Heart right ventricle (tissue), 16 donors: ENCODE data around the gene GIMAP5. TPM values are rescaled to one million over a fixed set of nuclear protein-coding genes. Genes with fewer than 3 reads are reported as not detected.

Source experiments
- ATAC-seq, 8 donors: fragments of 200-7000 bp; cut with Tn5 transposase; one replicate each; pipeline ENCODE4 v1.9.1; 2020; ENCODE audit warnings: mild to moderate bottlenecking in 8 of 8, moderate library complexity in 8 of 8, moderate number of reproducible peaks in 1 of 8
- DNase-seq, 2 donors: peaks; one replicate each; pipeline ENCODE4 v3.0.0-alpha.2; 2020
- H3K27ac ChIP-seq, 10 donors: fragments of 200-600 bp; sonication (generic) in 2 of 10; one replicate each; pipeline versions ENCODE4 v1.5.0 to v1.8.0; 2020 to 2022; ENCODE audit warnings: mild to moderate bottlenecking in 3 of 10
- H3K27me3 ChIP-seq, 7 donors: fragments of 200-600 bp; one replicate each; pipeline ENCODE4 v1.8.0; 2021 to 2022; ENCODE audit warnings: mild to moderate bottlenecking in 2 of 7
- H3K36me3 ChIP-seq, 9 donors: fragments of 200-600 bp; sonication (generic) in 1 of 9; one replicate each; pipeline versions ENCODE4 v1.5.0 to v1.8.0; 2020 to 2022; ENCODE audit warnings: mild to moderate bottlenecking in 2 of 9
- H3K4me1 ChIP-seq, 9 donors: fragments of 200-600 bp; sonication (generic) in 1 of 9; one replicate each; pipeline versions ENCODE4 v1.5.0 to v1.8.0; 2020 to 2022; ENCODE audit warnings: mild to moderate bottlenecking in 4 of 9
- H3K4me3 ChIP-seq, 10 donors: fragments of 200-600 bp; sonication (generic) in 2 of 10; one replicate each; pipeline versions ENCODE4 v1.5.0 to v1.8.0; 2020 to 2022; ENCODE audit warnings: mild to moderate bottlenecking in 7 of 10, moderate library complexity in 2 of 10
- H3K9me3 ChIP-seq, 11 donors: fragments of 200-600 bp in 10 of 11; sonication (generic) in 2 of 11; one replicate each; pipeline versions ENCODE4 v1.5.0 to v1.8.0; 2013 to 2022; ENCODE audit warnings: mild to moderate bottlenecking in 2 of 11, control low read depth in 1 of 11, moderate library complexity in 1 of 11
- CTCF ChIP-seq, 9 donors: fragments of 200-600 bp; sonication (generic) in 2 of 9; IDR thresholded peaks; one replicate each; pipeline versions ENCODE4 v1.5.0 to v1.8.0; 2021 to 2022; ENCODE audit warnings: antibody characterized with exemption in 9 of 9, mild to moderate bottlenecking in 5 of 9, moderate library complexity in 1 of 9
- WGBS, 2 donors: extraction: QIAGEN DNeasy Blood & Tissue Kit; methylation state at CpG; one replicate each; pipeline ENCODE4 v1.1.7; 2013; ENCODE audit warnings: inconsistent platforms in 1 of 2; 5-methylcytosine and 5-hydroxymethylcytosine counted together
- intact Hi-C, 10 donors: fragments of 100-400 bp; cut with DNase I; formaldehyde crosslinking; loops; one replicate each; pipeline versions ENCODE4 v1.11.1 to v1.14.2; 2022
- polyA plus RNA-seq, 2 donors: library from polyadenylated mRNA; stranded (reverse); fragments of 200-250 nt; gene quantifications; one replicate each; pipeline ENCODE4 v1.2.3, GENCODE V29; 2013
- total RNA-seq, 10 donors: library from RNA; stranded (reverse); fragmentation: NEBNext Ultra II Directional in 3 of 10; extraction: Animal tissue kit (Norgen Biotek cat#: 25700) in 3 of 10; gene quantifications; one replicate each; pipeline versions ENCODE4 v1.2.1 to v1.2.4, GENCODE V29; 2021 to 2023
- donor health status: Arrhythmogenic right ventricular cardiomyopathy.
- donor health status: ischemic (EF 13 %, LVEDD 7.1; RV severe dilation, severe dysfunction).
- donor health status: healthy with polysubstance abuse.
- donor health status: DM: no; HTN: yes; CAD: no.
- donor health status: DM: no; HTN: no; CAD: no.
- donor health status: ischemic (EF 25% LVEDD 6.9; RV normal size, moderate dysfunction).
- donor health status: ischemic (EF 25% LVEDD 5.7; RV mildly dilated, moderate dysfunction).
- donor health status: healthy.
- donor health status: DM: yes; HTN: yes; CAD: no.
- donor health status: Ischemic cardiomyopathy.
- donor health status: ischemic (EF 35%, LVEDD 5.7; RV mildly dilated, moderate dysfunction).
- donor health status: nonischemic (EF 11% LVEDD 7.7; RV severe dilation, severe dysfunction).
- donor health status: DM: yes; HTN: yes; CAD: no.
- donor health status: PGD.
- donor health status: ischemic (EF 29% LVEDD 5.4; RV normal size, mild dysfunction).
- donor health status: nonischemic (EF 23%, LVEDD 6.1; RV moderate dilation, normal function).

The GIMAP5 gene
- total and polyA plus RNA-seq, 12 donors, result 6.5 to 35.0 (median 14.1) TPM

DNA sequence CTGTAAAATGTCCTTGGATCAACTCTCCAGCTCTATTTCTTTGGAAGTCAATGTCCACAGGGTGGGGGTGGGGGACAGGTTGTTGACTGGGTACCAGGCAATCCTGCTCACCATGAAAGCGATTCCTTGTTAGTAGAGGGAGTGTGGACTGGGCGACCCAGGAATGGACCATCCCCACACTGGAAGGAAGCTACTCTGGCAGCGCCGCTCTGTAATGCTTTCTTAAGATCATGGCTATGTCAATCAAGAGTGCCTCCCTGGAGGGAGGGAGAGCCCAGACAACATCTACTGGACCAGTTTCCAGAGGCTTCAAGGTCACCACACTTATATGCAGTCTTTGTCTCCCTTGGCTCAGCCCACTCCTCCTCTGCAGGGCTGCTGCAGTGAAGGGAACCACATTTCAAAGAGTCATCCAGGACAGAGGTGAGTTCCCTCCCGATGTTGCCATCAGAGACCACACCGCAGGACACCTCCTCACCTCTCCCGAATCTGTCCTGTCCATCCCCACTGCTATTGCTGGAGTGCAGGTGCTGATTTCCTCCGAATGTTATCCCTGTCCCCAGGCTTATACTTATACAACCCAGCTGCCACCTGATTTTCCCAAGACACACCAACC lies 6.9 kb downstream of the GIMAP5 start:
- Histone ChIP-seq H3K4me1 (peaks cover 8 to 66% (median 55%) of the 10 kb centered on the region in 9 donors), H3K9me3 (no peaks in the 10 kb centered on the region), H3K36me3 (peaks cover 0 to 51% (median 11%) of the 10 kb centered on the region in 9 donors), H3K4me3 (no peak overlapping the region), H3K27ac (peak overlapping the region in 6 of 10 donors; percentile 19 to 90 (median 77)), H3K27me3 (no peaks in the 10 kb centered on the region)
- WGBS, 2 donors, result 73 to 82% methylated on average over 8 of the region's 8 CpGs
- peak in 4 of 8 donors; percentile 8 to 20 (median 12) for ATAC-seq
- intact Hi-C loops, result loop anchor here in 3 of 10 donors (5.0 to 10.0 kb wide), 3 partner anchors 57 to 292 kb away; partner anchors contain the start of genes GIMAP2 (in 1 of the 3) and GIMAP8 (in 1 of the 3)
- no peak for DNase-seq
- TF ChIP-seq CTCF (IDR thresholded peaks at IDR 0.05), result no peak

DNA sequence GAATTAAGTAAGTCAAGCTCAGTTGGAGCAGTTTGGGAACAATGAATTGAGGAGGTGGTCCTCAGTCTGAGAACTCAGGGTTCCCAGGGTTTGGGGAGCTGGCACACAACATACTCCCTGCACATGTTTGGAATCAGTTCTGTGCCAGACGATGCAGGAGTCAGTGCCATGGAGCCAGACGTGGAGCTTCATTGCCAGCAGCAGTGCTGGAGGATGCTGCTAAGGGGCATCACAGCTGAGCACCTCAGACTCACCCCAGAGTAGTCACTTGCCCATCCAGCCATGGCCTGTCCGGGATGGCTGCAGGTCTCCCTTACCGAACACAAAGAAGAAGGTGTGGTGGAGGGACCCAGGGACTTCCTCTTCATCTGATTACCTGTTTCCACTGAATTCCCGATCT lies 7.9 kb downstream of the GIMAP5 start:
- intact Hi-C loops, result loop anchor here in 2 of 10 donors (5.0 to 10.0 kb wide), 2 partner anchors 120 to 293 kb away; partner anchors contain the start of gene GIMAP8 (in 1 of the 2)
- ATAC-seq (no peak), DNase-seq (no peak)
- no peaks in the 10 kb centered on the region for H3K9me3 ChIP-seq
- TF ChIP-seq CTCF (IDR thresholded peaks at IDR 0.05), result no peak
- 53 to 70% methylated on average over 5 of the region's 5 CpGs for WGBS, 2 donors
- no peaks in the 10 kb centered on the region for H3K27me3 ChIP-seq
- H3K27ac ChIP-seq, result peak overlapping the region in 3 of 10 donors; percentile 22 to 37 (median 25)
- H3K4me1 ChIP-seq, result peaks cover 8 to 63% (median 55%) of the 10 kb centered on the region in 9 donors
- peaks cover 0 to 48% (median 11%) of the 10 kb centered on the region in 9 donors for H3K36me3 ChIP-seq
- H3K4me3 ChIP-seq, result no peak overlapping the region

GRCh38 chr7:150745876-150746275 lies 8.7 kb downstream of the GIMAP5 start:
- Histone ChIP-seq H3K4me3 (no peak overlapping the region), H3K4me1 (peaks cover 8 to 62% (median 50%) of the 10 kb centered on the region in 9 donors), H3K27me3 (no peaks in the 10 kb centered on the region), H3K27ac (peak overlapping the region in 3 of 10 donors; percentile 2 to 37 (median 12)), H3K36me3 (peaks cover 0 to 41% (median 11%) of the 10 kb centered on the region in 9 donors), H3K9me3 (no peaks in the 10 kb centered on the region)
- DNase-seq (no peak), ATAC-seq (no peak)
- intact Hi-C loops, result loop anchor here in 2 of 10 donors (5.0 to 10.0 kb wide), 2 partner anchors 121 to 294 kb away; partner anchors contain the start of gene GIMAP8 (in 1 of the 2)
- 48 to 54% methylated on average over 3 of the region's 3 CpGs for WGBS, 2 donors
- TF ChIP-seq CTCF (IDR thresholded peaks at IDR 0.05), result no peak

DNA sequence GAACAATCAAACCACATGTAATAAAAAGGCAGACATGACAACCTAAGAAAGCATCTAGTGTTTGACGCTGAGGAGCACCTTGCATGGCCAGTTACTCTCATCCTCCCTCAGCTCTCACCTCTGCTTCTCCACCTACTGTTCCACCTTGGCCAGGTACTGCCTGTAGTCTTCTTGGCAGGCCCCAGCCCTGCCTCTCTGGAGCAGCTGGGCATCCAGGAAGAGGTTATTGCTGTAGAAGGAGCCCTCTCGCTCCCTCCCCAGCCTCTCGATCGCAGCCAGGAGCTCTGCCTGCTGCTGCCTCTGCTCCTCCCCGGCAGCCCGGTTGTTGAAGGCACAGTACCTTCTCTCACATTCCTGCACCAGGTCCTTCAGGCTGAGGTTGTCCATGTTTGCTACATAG lies 9.7 kb downstream of the GIMAP5 start:
- no peaks in the 10 kb centered on the region for H3K27me3 ChIP-seq
- peaks cover 9 to 62% (median 43%) of the 10 kb centered on the region in 9 donors for H3K4me1 ChIP-seq
- ATAC-seq (no peak), DNase-seq (no peak)
- 85 to 93% methylated on average over 6 of the region's 6 CpGs for WGBS, 2 donors
- H3K27ac ChIP-seq, result peak overlapping the region in 1 of 10 donors; percentile 36
- intact Hi-C loops, result loop anchor here in 2 of 10 donors (5.0 to 10.0 kb wide), 2 partner anchors 122 to 295 kb away; partner anchors contain the start of gene GIMAP8 (in 1 of the 2)
- peaks cover 0 to 31% (median 11%) of the 10 kb centered on the region in 9 donors for H3K36me3 ChIP-seq
- H3K9me3 ChIP-seq, result no peaks in the 10 kb centered on the region
- no peak overlapping the region for H3K4me3 ChIP-seq
- TF ChIP-seq CTCF (IDR thresholded peaks at IDR 0.05), result no peak
